HFF-Myc (cell line): ENCODE measurements around the gene IRX4.

Source experiments
- DNase-seq: peaks from one replicate; pipeline ENCODE4 v3.0.0-alpha.2; 2011; ENCODE audit warnings: low read depth; ENCODE audit errors: extremely low read depth
- H3K4me3 ChIP-seq: replicated peaks from 2 replicates; pipeline ENCODE4 v1.5.1; 2011; ENCODE audit warnings: low read depth, mild to moderate bottlenecking, control low read depth, low read length
- CTCF ChIP-seq: IDR thresholded peaks from 2 replicates; pipeline ENCODE4 v1.5.1; 2012; ENCODE audit warnings: mild to moderate bottlenecking, low read depth, low read length, control low read depth; ENCODE audit errors: missing control alignments

The IRX4 gene

GRCh38 chr5:1879292-1880263 is 3.1 kb downstream of the IRX4 start:
- no peak overlapping the region for H3K4me3 ChIP-seq
- TF ChIP-seq CTCF: no peak
- no peak for DNase-seq

- no peak overlapping the region for H3K4me3 ChIP-seq
- no peak for TF ChIP-seq CTCF
- no peak for DNase-seq
These were observed 4.5 kb downstream of the IRX4 start for GRCh38 chr5:1878050-1878849.

- H3K4me3 ChIP-seq: no peak overlapping the region
- no peak for DNase-seq
- TF ChIP-seq CTCF: no peak
These were observed 5.3 kb downstream of the IRX4 start for GRCh38 chr5:1877103-1878049.

GRCh38 chr5:1876660-1877064 is 6.1 kb downstream of the IRX4 start:
- no peak for TF ChIP-seq CTCF
- no peak overlapping the region for H3K4me3 ChIP-seq
- no peak for DNase-seq

GRCh38 chr5:1875843-1876659 is 6.7 kb downstream of the IRX4 start:
- H3K4me3 ChIP-seq: no peak overlapping the region
- no peak for DNase-seq
- TF ChIP-seq CTCF: no peak
